ENCODE measurements around the gene CEP83.

- TF ChIP-seq CTCF (IDR thresholded peaks at IDR 0.05), result no peak
- no peak for TF ChIP-seq POLR2A (IDR thresholded peaks at IDR 0.05)
- no peak for TF ChIP-seq POLR2AphosphoS5 (IDR thresholded peaks at IDR 0.05; ENCODE audit: insufficient read depth in 1 of 2, low read depth in 1 of 2)
These were observed 44.7 kb upstream of the CEP83 start for GRCh38 chr12:94504386-94504785.

All from vagina (tissue), 2 donors.